Fibroblast of lung (primary cell): ENCODE measurements around the gene ADPGK. TPM values are rescaled to one million over a fixed set of nuclear protein-coding genes. Genes with fewer than 3 reads are reported as not detected.
"Not testable (repeated sequence)": the region's sequence is repeated elsewhere in the genome, so short reads cannot be mapped to it uniquely, and the experiment has no call there.

Experiments
- DNase-seq, 2 donors: peaks; one replicate each; pipeline versions ENCODE4 v3.0.0 to v3.0.0-alpha.2; 2010; ENCODE audit warnings: low read depth in 2 of 2
- H2AFZ ChIP-seq: 2 replicates; pipeline ENCODE4 v1.5.1; 2012; ENCODE audit warnings: low read length, control low read depth, inconsistent platforms
- H3K27ac ChIP-seq: 2 replicates; pipeline ENCODE4 v1.5.1; 2011; ENCODE audit warnings: low read length, control low read depth; ENCODE audit not compliant: insufficient read depth
- H3K27me3 ChIP-seq: 2 replicates; pipeline ENCODE4 v1.5.1; 2011; ENCODE audit warnings: mild to moderate bottlenecking, low read length; ENCODE audit not compliant: control insufficient read depth, insufficient read depth
- H3K36me3 ChIP-seq: 2 replicates; pipeline ENCODE4 v1.5.1; 2011; ENCODE audit warnings: low read length; ENCODE audit not compliant: control insufficient read depth, insufficient read depth
- H3K4me1 ChIP-seq: 2 replicates; pipeline ENCODE4 v1.5.1; 2011; ENCODE audit warnings: low read length; ENCODE audit not compliant: control insufficient read depth, insufficient read depth; ENCODE audit errors: extremely low read depth
- H3K4me2 ChIP-seq: 2 replicates; pipeline ENCODE4 v1.5.1; 2011; ENCODE audit warnings: low read length, control low read depth; ENCODE audit not compliant: insufficient read depth; ENCODE audit errors: extremely low read depth
- H3K4me3 ChIP-seq, 4 experiments: fragments of 200-600 bp in 1 of 4; sonication (generic) in 1 of 4; replicated peaks in 1 of 4; 2 replicates each; pipeline ENCODE4 v1.5.1; 2011 to 2016; ENCODE audit warnings: low read length in 4 of 4, low read depth in 3 of 4, mild to moderate bottlenecking in 3 of 4, control low read depth in 2 of 4, inconsistent platforms in 1 of 4, mixed read lengths in 1 of 4; ENCODE audit not compliant: insufficient read depth in 1 of 4; ENCODE audit errors: control extremely low read depth in 1 of 4
- H3K79me2 ChIP-seq: 2 replicates; pipeline ENCODE4 v1.5.1; 2012; ENCODE audit warnings: mild to moderate bottlenecking, low read length, inconsistent platforms; ENCODE audit not compliant: control insufficient read depth, insufficient read depth
- H3K9ac ChIP-seq: 2 replicates; pipeline ENCODE4 v1.5.1; 2011; ENCODE audit warnings: mild to moderate bottlenecking, low read length, control low read depth; ENCODE audit not compliant: insufficient read depth
- H3K9me3 ChIP-seq: 2 replicates; pipeline ENCODE4 v1.5.1; 2012; ENCODE audit warnings: low read depth, low read length; ENCODE audit not compliant: control insufficient read depth, insufficient read depth
- H4K20me1 ChIP-seq: 2 replicates; pipeline ENCODE4 v1.5.1; 2011; ENCODE audit warnings: low read length; ENCODE audit not compliant: control insufficient read depth, insufficient read depth; ENCODE audit errors: extremely low read depth
- EZH2 ChIP-seq: IDR thresholded peaks from 2 replicates; pipeline ENCODE4 v1.5.1; 2012; ENCODE audit warnings: low read length, control low read depth, mild to moderate bottlenecking; ENCODE audit errors: missing control alignments
- polyA plus RNA-seq, 2 donors: library from polyadenylated mRNA; depleted of rRNA in 1 of 2; stranded (reverse) in 1 of 2; unstranded in 1 of 2; fragments of >200 nt; gene quantifications; 2 replicates each; pipeline ENCODE4 v1.2.1, GENCODE V29; 2011 to 2012; ENCODE audit warnings: missing spikeins in 1 of 2
- total RNA-seq: library from RNA; depleted of rRNA; stranded (reverse); fragments of >200 nt; gene quantifications from 2 replicates; pipeline ENCODE4 v1.2.1, GENCODE V29; 2014
- TF ChIP-seq, protein P1 (sequence below), 2 donors: IDR thresholded peaks in 1 of 2; conservative IDR thresholded peaks in 1 of 2; 1 replicate in 1 of 2; 2 replicates in 1 of 2; pipeline ENCODE4 v1.5.1; 2011 to 2012; ENCODE audit warnings: low read length in 2 of 2, control low read depth in 1 of 2, inconsistent platforms in 1 of 2, low read depth in 1 of 2, mild to moderate bottlenecking in 1 of 2

ADPGK gene
- total and polyA plus RNA-seq, 2 donors (not counting 1 experiment from before 2014, with no cell fraction given) = 59.5 to 62.2 TPM

GRCh38 chr15:72809329-72809728, 25.8 kb upstream of the ADPGK start:
- peaks cover 6% of the 10 kb centered on the region for H3K27me3 ChIP-seq
- no peaks in the 10 kb centered on the region for H3K79me2 ChIP-seq
- no peaks in the 10 kb centered on the region for H3K9me3 ChIP-seq
- no peaks in the 10 kb centered on the region for H3K4me1 ChIP-seq
- TF ChIP-seq, protein P1, sequence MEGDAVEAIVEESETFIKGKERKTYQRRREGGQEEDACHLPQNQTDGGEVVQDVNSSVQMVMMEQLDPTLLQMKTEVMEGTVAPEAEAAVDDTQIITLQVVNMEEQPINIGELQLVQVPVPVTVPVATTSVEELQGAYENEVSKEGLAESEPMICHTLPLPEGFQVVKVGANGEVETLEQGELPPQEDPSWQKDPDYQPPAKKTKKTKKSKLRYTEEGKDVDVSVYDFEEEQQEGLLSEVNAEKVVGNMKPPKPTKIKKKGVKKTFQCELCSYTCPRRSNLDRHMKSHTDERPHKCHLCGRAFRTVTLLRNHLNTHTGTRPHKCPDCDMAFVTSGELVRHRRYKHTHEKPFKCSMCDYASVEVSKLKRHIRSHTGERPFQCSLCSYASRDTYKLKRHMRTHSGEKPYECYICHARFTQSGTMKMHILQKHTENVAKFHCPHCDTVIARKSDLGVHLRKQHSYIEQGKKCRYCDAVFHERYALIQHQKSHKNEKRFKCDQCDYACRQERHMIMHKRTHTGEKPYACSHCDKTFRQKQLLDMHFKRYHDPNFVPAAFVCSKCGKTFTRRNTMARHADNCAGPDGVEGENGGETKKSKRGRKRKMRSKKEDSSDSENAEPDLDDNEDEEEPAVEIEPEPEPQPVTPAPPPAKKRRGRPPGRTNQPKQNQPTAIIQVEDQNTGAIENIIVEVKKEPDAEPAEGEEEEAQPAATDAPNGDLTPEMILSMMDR (conservative IDR thresholded peaks at IDR 0.05 in 1 of 2, IDR thresholded peaks at IDR 0.05 in 1 of 2; ENCODE audit: low read depth in 1 of 2, low read length in 2 of 2) = no peak
- no peak for TF ChIP-seq EZH2
- no peak overlapping the region for H3K9ac ChIP-seq
- H3K4me2 ChIP-seq = no peak overlapping the region
- no peak for DNase-seq
- no peaks in the 10 kb centered on the region for H3K36me3 ChIP-seq
- no peak overlapping the region for H2AFZ ChIP-seq
- no peaks in the 10 kb centered on the region for H4K20me1 ChIP-seq
- no peak overlapping the region for H3K4me3 ChIP-seq
- no peak overlapping the region for H3K27ac ChIP-seq

DNA sequence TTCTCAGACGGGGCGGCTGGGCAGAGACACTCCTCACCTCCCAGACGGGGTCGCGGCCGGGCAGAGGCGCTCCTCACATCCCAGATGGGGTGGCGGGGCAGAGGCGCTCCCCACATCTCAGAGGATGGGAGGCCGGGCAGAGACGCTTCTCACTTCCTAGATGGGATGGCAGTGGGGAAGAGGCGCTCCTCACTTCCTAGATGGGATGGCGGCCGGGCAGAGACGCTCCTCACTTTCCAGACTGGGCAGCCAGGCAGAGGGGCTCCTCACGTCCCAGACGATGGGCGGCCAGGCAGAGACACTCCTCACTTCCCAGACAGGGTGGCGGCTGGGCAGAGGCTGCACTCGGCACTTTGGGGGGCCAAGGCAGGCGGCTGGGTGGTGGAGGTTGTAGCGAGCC, 23.8 kb upstream of the ADPGK start:
- H3K79me2 ChIP-seq, DNase-seq, H3K36me3 ChIP-seq, H4K20me1 ChIP-seq, H3K27me3 ChIP-seq, H3K4me3 ChIP-seq, H3K4me1 ChIP-seq, H3K9ac ChIP-seq, H3K27ac ChIP-seq, H3K4me2 ChIP-seq, H3K9me3 ChIP-seq, H2AFZ ChIP-seq: not testable (repeated sequence)

DNA sequence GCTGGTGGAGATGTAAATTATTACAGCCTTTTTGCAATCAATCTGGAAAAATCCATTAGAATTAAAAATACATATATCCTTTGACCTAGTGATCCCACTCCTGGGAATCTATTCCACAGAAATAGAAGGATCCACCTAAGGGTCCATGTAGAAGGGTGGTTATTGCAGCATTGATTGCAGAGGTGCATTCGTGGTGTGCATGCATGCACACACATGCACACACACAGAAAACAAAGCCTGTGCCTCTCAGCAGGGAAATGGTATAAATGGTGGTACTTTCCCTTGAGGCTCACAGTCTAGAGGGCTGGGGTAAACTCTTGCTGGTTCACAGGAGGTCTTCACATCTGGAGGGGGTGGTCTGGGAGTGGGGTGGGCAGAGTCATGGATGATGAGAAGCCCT, 19.4 kb upstream of the ADPGK start:
- Histone ChIP-seq H3K79me2 (no peaks in the 10 kb centered on the region), H3K4me2 (no peak overlapping the region), H3K9ac (no peak overlapping the region), H3K27ac (no peak overlapping the region), H3K4me1 (no peaks in the 10 kb centered on the region), H3K9me3 (no peaks in the 10 kb centered on the region), H3K36me3 (no peaks in the 10 kb centered on the region), H3K4me3 (no peak overlapping the region), H2AFZ (no peak overlapping the region), H3K27me3 (no peaks in the 10 kb centered on the region), H4K20me1 (no peaks in the 10 kb centered on the region)
- no peak for DNase-seq
- no peak for TF ChIP-seq EZH2
- TF ChIP-seq, protein P1 (conservative IDR thresholded peaks at IDR 0.05 in 1 of 2, IDR thresholded peaks at IDR 0.05 in 1 of 2; ENCODE audit: low read depth in 1 of 2, low read length in 2 of 2) = no peak
